Psoas muscle (tissue), 8 donors: ENCODE measurements around the gene MPI. TPM values are rescaled to one million over a fixed set of nuclear protein-coding genes. Genes with fewer than 3 reads are reported as not detected.

Experiments
- ATAC-seq, 4 donors: fragments of 200-7000 bp; cut with Tn5 transposase; one replicate each; pipeline ENCODE4 v1.9.1; 2020; ENCODE audit warnings: moderate library complexity in 3 of 4, mild to moderate bottlenecking in 2 of 4
- DNase-seq, 2 donors: peaks; one replicate each; pipeline ENCODE4 v3.0.0-alpha.2; 2020
- H3K27ac ChIP-seq: fragments of 200-600 bp; one replicate; pipeline ENCODE4 v1.8.0; 2022
- H3K27me3 ChIP-seq, 3 donors: fragments of 200-600 bp in 1 of 3; one replicate each; pipeline versions ENCODE4 v1.6.1 to v1.8.0; 2013 to 2022; ENCODE audit warnings: low read length in 2 of 3, mild to moderate bottlenecking in 2 of 3, moderate library complexity in 1 of 3; ENCODE audit not compliant: insufficient read depth in 3 of 3
- H3K36me3 ChIP-seq, 2 donors: fragments of 200-600 bp in 1 of 2; one replicate each; pipeline versions ENCODE4 v1.6.1 to v1.8.0; 2013 to 2022; ENCODE audit warnings: low read depth in 1 of 2, mild to moderate bottlenecking in 1 of 2, moderate library complexity in 1 of 2; ENCODE audit not compliant: insufficient read depth in 1 of 2
- H3K4me1 ChIP-seq: fragments of 200-600 bp; one replicate; pipeline ENCODE4 v1.8.0; 2022
- H3K4me3 ChIP-seq: fragments of 200-600 bp; one replicate; pipeline ENCODE4 v1.8.0; 2022; ENCODE audit warnings: mild to moderate bottlenecking
- H3K9me3 ChIP-seq: fragments of 200-600 bp; one replicate; pipeline ENCODE4 v1.8.0; 2022
- CTCF ChIP-seq: fragments of 200-600 bp; IDR thresholded peaks from one replicate; pipeline ENCODE4 v1.8.0; 2022; ENCODE audit warnings: antibody characterized with exemption
- WGBS, 3 donors: extraction: QIAGEN DNeasy Blood & Tissue Kit; methylation state at CpG; one replicate each; pipeline versions ENCODE4 v1.1.6 to v1.1.7; 2013; 5-methylcytosine and 5-hydroxymethylcytosine counted together
- intact Hi-C, 2 donors: fragments of 100-400 bp; cut with DNase I; formaldehyde crosslinking; loops; one replicate each; pipeline versions ENCODE4 v1.11.0 to v1.14.2; 2022
- polyA plus RNA-seq, 3 donors: library from polyadenylated mRNA; stranded (reverse); fragments of 200-250 nt; gene quantifications; one replicate each; pipeline ENCODE4 v1.2.3, GENCODE V29; 2013
- total RNA-seq, 4 donors: library from RNA; stranded (reverse); fragmentation: NEBNext Ultra II Directional in 2 of 4; extraction: Animal tissue kit (Norgen Biotek cat#: 25700) in 2 of 4; gene quantifications; one replicate each; pipeline versions ENCODE4 v1.2.1 to v1.2.4, GENCODE V29; 2021 to 2023
- donor health status: healthy with polysubstance abuse.
- donor health status: DM: no; HTN: no; CAD: no; lungs with moderate emphysema.
- donor health status: Bipolar disorder and iron deficiency.
- donor health status: healthy.
- donor health status: DM: yes; HTN: yes; CAD: no.
- donor health status: DM: no; HTN: no; CAD: no.
- donor health status: DM: no; HTN: no; CAD: no.
- donor health status: DM: yes; HTN: yes; CAD: no.

The MPI gene
- total and polyA plus RNA-seq, 7 donors: 26.4 to 61.2 (median 42.1) TPM

GRCh38 chr15:74937272-74937589 is 47.4 kb downstream of the MPI start:
- 0 to 1% (median 1%) methylated on average over 18 of the region's 18 CpGs for WGBS, 3 donors
- H3K27ac ChIP-seq: peak overlapping the region; percentile 99
- intact Hi-C loops: loop anchor here in 1 of 2 donors (5.0 kb wide), 1 partner anchor 155 kb away; the partner anchor contains the start of gene CSK
- no peak for DNase-seq
- H3K4me1 ChIP-seq: peaks cover 34% of the 10 kb centered on the region
- no peaks in the 10 kb centered on the region for H3K9me3 ChIP-seq
- no peak for TF ChIP-seq CTCF
- H3K36me3 ChIP-seq: peaks cover 0 to 6% of the 10 kb centered on the region in 2 donors
- no peak for ATAC-seq
- H3K4me3 ChIP-seq: peak overlapping the region; percentile 99
- H3K27me3 ChIP-seq: no peaks in the 10 kb centered on the region

- DNase-seq: peak; percentile 95 to 97
- no peaks in the 10 kb centered on the region for H3K27me3 ChIP-seq
- peak within 1 kb of the TSS; percentile 99 for H3K4me3 ChIP-seq
- H3K36me3 ChIP-seq: peaks cover 0 to 6% of the 10 kb centered on the region in 2 donors
- intact Hi-C loops: loop anchor here in 1 of 2 donors (5.0 kb wide), 1 partner anchor 155 kb away; the partner anchor contains the start of gene CSK
- ATAC-seq: peak; percentile 95 to 98 (median 96)
- peak within 1 kb of the TSS; percentile 99 for H3K27ac ChIP-seq
- no peak for TF ChIP-seq CTCF
- no peaks in the 10 kb centered on the region for H3K9me3 ChIP-seq
- H3K4me1 ChIP-seq: peaks cover 30% of the 10 kb centered on the region
- 0 to 1% (median 0%) methylated on average over 67 to 85 of the region's 85 CpGs for WGBS, 3 donors
These were observed 47.9 kb downstream of the MPI start, which contains the start of gene COX5A for GRCh38 chr15:74937590-74938371. Gene COX5A, minus strand, starts transcription at chr15:74938073. Its CDS starts 59 bp downstream, at chr15:74938014.

GRCh38 chr15:74950078-74950908 is 60.5 kb downstream of the MPI start:
- H3K4me1 ChIP-seq: peaks cover 3% of the 10 kb centered on the region
- DNase-seq (peak; percentile 52 to 68), ATAC-seq (peak; percentile 79 to 94 (median 90))
- H3K27ac ChIP-seq: no peak overlapping the region
- H3K27me3 ChIP-seq: peaks cover 0 to 12% (median 0%) of the 10 kb centered on the region in 3 donors
- intact Hi-C loops: loop anchor here (5.0 to 10.0 kb wide), 3 partner anchors 178 to 575 kb away; no protein-coding TSS in a partner anchor
- no peaks in the 10 kb centered on the region for H3K9me3 ChIP-seq
- H3K4me3 ChIP-seq: no peak overlapping the region
- TF ChIP-seq CTCF: peak; percentile 93
- 43 to 45% (median 44%) methylated on average over 7 of the region's 7 CpGs for WGBS, 3 donors
- H3K36me3 ChIP-seq: no peaks in the 10 kb centered on the region

GRCh38 chr15:74951006-74951405 is 61.2 kb downstream of the MPI start:
- H3K27ac ChIP-seq: no peak overlapping the region
- intact Hi-C loops: loop anchor here (5.0 to 10.0 kb wide), 3 partner anchors 179 to 576 kb away; no protein-coding TSS in a partner anchor
- no peaks in the 10 kb centered on the region for H3K9me3 ChIP-seq
- H3K4me3 ChIP-seq: no peak overlapping the region
- H3K4me1 ChIP-seq: peaks cover 6% of the 10 kb centered on the region
- DNase-seq (no peak), ATAC-seq (peak in 1 of 4 donors; percentile 10)
- peaks cover 0 to 19% (median 0%) of the 10 kb centered on the region in 3 donors for H3K27me3 ChIP-seq
- WGBS, 3 donors: 60 to 68% (median 64%) methylated on average over 3 of the region's 3 CpGs
- TF ChIP-seq CTCF: no peak
- H3K36me3 ChIP-seq: no peaks in the 10 kb centered on the region

Other genes with a start within 250 kb of the MPI start
- gene EDC3, start 194.0 kb upstream of the MPI start, total RNA-seq: 10 to 100 TPM; 18.3 to 24.1 (median 19.7) TPM
- gene EDC3, start 194.0 kb upstream of the MPI start, polyA plus RNA-seq: 10 to 100 TPM in 2 of 3 donors, 1 to 10 TPM in 1; 7.8 to 19.8 (median 16.0) TPM
- gene CYP1A1, start 164.5 kb upstream of the MPI start, total RNA-seq: 1 to 10 TPM in 1 of 4 donors, under 1 TPM in 1, not detected in 2; 0.11 to 2.4 TPM
- gene CYP1A1, start 164.5 kb upstream of the MPI start, polyA plus RNA-seq: 1 to 10 TPM in 1 of 3 donors, under 1 TPM in 2; 0.14 to 3.0 (median 0.61) TPM
- not detected for gene CYP1A2, start 141.2 kb upstream of the MPI start, total RNA-seq
- gene CYP1A2, start 141.2 kb upstream of the MPI start, polyA plus RNA-seq: under 1 TPM in 1 of 3 donors, not detected in 2; 0.03 TPM
- 10 to 100 TPM; 15.5 to 23.8 (median 17.9) TPM for gene CSK, start 108.0 kb upstream of the MPI start, total RNA-seq
- gene CSK, start 108.0 kb upstream of the MPI start, polyA plus RNA-seq: 10 to 100 TPM; 12.2 to 29.6 (median 15.1) TPM
- under 1 TPM in 2 of 4 donors, not detected in 2; 0.36 to 0.66 TPM for gene LMAN1L, start 77.2 kb upstream of the MPI start, total RNA-seq
- not detected for gene LMAN1L, start 77.2 kb upstream of the MPI start, polyA plus RNA-seq
- gene CPLX3, start 63.4 kb upstream of the MPI start, total RNA-seq: under 1 TPM in 1 of 4 donors, not detected in 3; 0.19 TPM
- gene CPLX3, start 63.4 kb upstream of the MPI start, polyA plus RNA-seq: under 1 TPM in 2 of 3 donors, not detected in 1; 0.03 to 0.04 TPM
- gene ULK3, start 46.9 kb upstream of the MPI start, total RNA-seq: 10 to 100 TPM; 17.7 to 34.5 (median 27.0) TPM
- gene ULK3, start 46.9 kb upstream of the MPI start, polyA plus RNA-seq: 10 to 100 TPM; 33.2 to 43.5 (median 42.8) TPM
- gene SCAMP2, start 16.7 kb upstream of the MPI start, total RNA-seq: 10 to 100 TPM; 32.1 to 67.3 (median 52.6) TPM
- 10 to 100 TPM; 40.2 to 73.6 (median 48.6) TPM for gene SCAMP2, start 16.7 kb upstream of the MPI start, polyA plus RNA-seq
- gene FAM219B, start 16.8 kb downstream of the MPI start, total RNA-seq: 10 to 100 TPM; 41.0 to 78.0 (median 53.7) TPM
- 10 to 100 TPM; 26.5 to 48.4 (median 27.2) TPM for gene FAM219B, start 16.8 kb downstream of the MPI start, polyA plus RNA-seq
- 100 to 1,000 TPM; 635 to 910 (median 767) TPM for gene COX5A, start 48.0 kb downstream of the MPI start, total RNA-seq
- 1,000 to 10,000 TPM in 2 of 3 donors, 100 to 1,000 TPM in 1; 974 to 1,651 (median 1,366) TPM for gene COX5A, start 48.0 kb downstream of the MPI start, polyA plus RNA-seq
- 1 to 10 TPM in 3 of 4 donors, under 1 TPM in 1; 0.64 to 1.9 (median 1.4) TPM for gene RPP25, start 66.7 kb downstream of the MPI start, total RNA-seq
- gene RPP25, start 66.7 kb downstream of the MPI start, polyA plus RNA-seq: 10 to 100 TPM in 1 of 3 donors, 1 to 10 TPM in 2; 1.7 to 11.6 (median 2.3) TPM
- gene SCAMP5, start 105.5 kb downstream of the MPI start, total RNA-seq: 1 to 10 TPM in 1 of 4 donors, under 1 TPM in 2, not detected in 1; 0.23 to 6.3 (median 0.97) TPM
- gene SCAMP5, start 105.5 kb downstream of the MPI start, polyA plus RNA-seq: 1 to 10 TPM in 1 of 3 donors, under 1 TPM in 2; 0.03 to 2.1 (median 0.16) TPM
- gene PPCDC, start 133.5 kb downstream of the MPI start, total RNA-seq: 10 to 100 TPM in 1 of 4 donors, 1 to 10 TPM in 3; 2.4 to 11.7 (median 4.9) TPM
- gene PPCDC, start 133.5 kb downstream of the MPI start, polyA plus RNA-seq: 10 to 100 TPM; 13.9 to 26.1 (median 24.3) TPM